Measurements from ENCODE around the gene BIRC7. TPM values are rescaled to one million over a fixed set of nuclear protein-coding genes. Genes with fewer than 3 reads are reported as not detected.

BIRC7 gene
- total and polyA plus RNA-seq, 2 of the 4 experiments (the other 2 are of a cell fraction) = not detected

DNA sequence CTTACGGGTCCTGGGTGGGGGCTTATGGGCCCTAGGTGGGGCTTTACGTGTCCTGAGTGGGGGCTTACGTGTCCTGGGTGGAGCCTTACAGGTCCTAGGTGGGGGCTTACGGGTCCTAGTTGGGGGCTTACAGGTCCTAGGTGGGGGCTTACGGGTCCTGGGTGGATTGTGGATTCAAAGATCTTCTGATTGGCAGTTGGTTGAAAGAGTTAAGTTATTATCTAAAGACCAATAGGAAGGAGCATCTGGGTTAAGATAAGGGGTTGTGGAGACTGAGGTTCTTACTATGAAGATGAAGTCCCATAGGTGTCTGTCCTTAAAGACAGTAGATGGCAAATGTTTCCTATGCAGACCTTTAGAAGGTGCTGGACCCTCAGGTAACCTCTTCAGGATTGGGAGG, 8.4 kb upstream of the BIRC7 start:
- no peak overlapping the region for H2BK20ac ChIP-seq (ENCODE audit: low read depth, low read length)
- no peak overlapping the region for H2AK9ac ChIP-seq (replicated peaks; ENCODE audit: low read depth, low read length, poor library complexity)
- POLR2A ChIA-PET (ENCODE audit: unreplicated experiment) = no interaction called here
- H3K4me2 ChIP-seq (ENCODE audit: low read depth, low read length) = no peak overlapping the region
- no peak overlapping the region for H3K23ac ChIP-seq (ENCODE audit: low read depth, low read length)
- peaks cover 4% of the 10 kb centered on the region; the same call in 1 of the 2 replicates for H3K27me3 ChIP-seq (ENCODE audit: control insufficient read depth, insufficient read depth, low read length)
- H4K20me1 ChIP-seq (ENCODE audit: insufficient read depth, low read length) = peaks cover 18% of the 10 kb centered on the region; the same call in 1 of the 2 replicates
- no peak overlapping the region for H3K9ac ChIP-seq (ENCODE audit: low read depth, low read length)
- H4K8ac ChIP-seq (ENCODE audit: low read depth in 2 of 2, low read length in 2 of 2) = no peak overlapping the region
- no TSS peak for BruUV-seq (replicated peaks)
- H3K9me3 ChIP-seq (ENCODE audit: control insufficient read depth, insufficient read depth, low read length) = no peaks in the 10 kb centered on the region
- H4K5ac ChIP-seq (ENCODE audit: low read depth, low read length) = no peak overlapping the region
- H3K4me1 ChIP-seq (ENCODE audit: control insufficient read depth, insufficient read depth, low read length) = peaks cover 22% of the 10 kb centered on the region
- no peak overlapping the region for H2BK5ac ChIP-seq (ENCODE audit: low read depth, low read length, poor library complexity, severe bottlenecking)
- H2AFZ ChIP-seq (replicated peaks; ENCODE audit: low read length, poor library complexity) = no peak overlapping the region
- H2AK5ac ChIP-seq (ENCODE audit: low read depth, low read length) = no peak overlapping the region
- no peak overlapping the region for H4K91ac ChIP-seq (ENCODE audit: insufficient read depth, low read depth, low read length)
- H3K4ac ChIP-seq (ENCODE audit: low read depth, low read length) = no peak overlapping the region
- H3K79me1 ChIP-seq (ENCODE audit: low read depth in 1 of 2, low read length in 2 of 2) = no peaks in the 10 kb centered on the region
- no peak overlapping the region for H3K4me3 ChIP-seq (ENCODE audit: insufficient read depth, low read depth, low read length)
- 92% methylated on average over 2 of the region's 5 CpGs; no CpG with 5 or more reads in 1 of the 2 experiments for WGBS, 2 experiments (ENCODE audit: extremely low coverage in 2 of 2, insufficient read length in 1 of 2)
- no peak for ATAC-seq (ENCODE audit: low read depth)
- H3K14ac ChIP-seq (replicated peaks; ENCODE audit: low read depth, low read length) = no peak overlapping the region
- in situ Hi-C loops (cut with MboI; ENCODE audit: low sequenced_read_pairs) = no loop called here
- H3K9me1 ChIP-seq (ENCODE audit: insufficient read depth, low read length) = peaks cover 10% of the 10 kb centered on the region; the same call in 1 of the 2 replicates
- no peak overlapping the region for H3K27ac ChIP-seq (ENCODE audit: insufficient read depth, low read length)
- no peak overlapping the region for H2BK15ac ChIP-seq (ENCODE audit: low read depth, low read length)
- H3K56ac ChIP-seq (ENCODE audit: extremely low read depth, insufficient read depth, low read length) = no peak overlapping the region
- TF ChIP-seq MXI1 (IDR thresholded peaks at IDR 0.05; ENCODE audit: borderline replicate concordance, low read depth, low read length) (no peak), RFX5 (IDR thresholded peaks at IDR 0.05; ENCODE audit: low read depth, low read length) (no peak), MAFK (IDR thresholded peaks at IDR 0.05; ENCODE audit: low read depth, low read length) (no peak), SMC3 (IDR thresholded peaks at IDR 0.05; ENCODE audit: low read depth, low read length) (no peak), RCOR1 (IDR thresholded peaks at IDR 0.05; ENCODE audit: insufficient replicate concordance, low read length) (no peak), MAZ (IDR thresholded peaks at IDR 0.05; ENCODE audit: borderline replicate concordance, low read depth, low read length) (no peak)
- TF ChIP-seq, protein P1, sequence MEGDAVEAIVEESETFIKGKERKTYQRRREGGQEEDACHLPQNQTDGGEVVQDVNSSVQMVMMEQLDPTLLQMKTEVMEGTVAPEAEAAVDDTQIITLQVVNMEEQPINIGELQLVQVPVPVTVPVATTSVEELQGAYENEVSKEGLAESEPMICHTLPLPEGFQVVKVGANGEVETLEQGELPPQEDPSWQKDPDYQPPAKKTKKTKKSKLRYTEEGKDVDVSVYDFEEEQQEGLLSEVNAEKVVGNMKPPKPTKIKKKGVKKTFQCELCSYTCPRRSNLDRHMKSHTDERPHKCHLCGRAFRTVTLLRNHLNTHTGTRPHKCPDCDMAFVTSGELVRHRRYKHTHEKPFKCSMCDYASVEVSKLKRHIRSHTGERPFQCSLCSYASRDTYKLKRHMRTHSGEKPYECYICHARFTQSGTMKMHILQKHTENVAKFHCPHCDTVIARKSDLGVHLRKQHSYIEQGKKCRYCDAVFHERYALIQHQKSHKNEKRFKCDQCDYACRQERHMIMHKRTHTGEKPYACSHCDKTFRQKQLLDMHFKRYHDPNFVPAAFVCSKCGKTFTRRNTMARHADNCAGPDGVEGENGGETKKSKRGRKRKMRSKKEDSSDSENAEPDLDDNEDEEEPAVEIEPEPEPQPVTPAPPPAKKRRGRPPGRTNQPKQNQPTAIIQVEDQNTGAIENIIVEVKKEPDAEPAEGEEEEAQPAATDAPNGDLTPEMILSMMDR (conservative IDR thresholded peaks at IDR 0.05; ENCODE audit: low read depth, low read length) = no peak
- no peaks in the 10 kb centered on the region for H3K36me3 ChIP-seq (ENCODE audit: control insufficient read depth, insufficient read depth, low read length)
- H3K18ac ChIP-seq (ENCODE audit: low read depth, low read length) = no peak overlapping the region
- dilution Hi-C loops (cut with HindIII; ENCODE audit: low sequenced_read_pairs, unreplicated experiment) = no loop called here
- CTCF ChIA-PET = no interaction called here
- DNase-seq = no peak
- no peak overlapping the region for H2BK120ac ChIP-seq (ENCODE audit: low read depth, low read length)
- intact Hi-C loops (cut with micrococcal nuclease) = no loop called here

All from IMR-90 (cell line).